Measurements from ENCODE around the gene PPP1R13B.

DNA sequence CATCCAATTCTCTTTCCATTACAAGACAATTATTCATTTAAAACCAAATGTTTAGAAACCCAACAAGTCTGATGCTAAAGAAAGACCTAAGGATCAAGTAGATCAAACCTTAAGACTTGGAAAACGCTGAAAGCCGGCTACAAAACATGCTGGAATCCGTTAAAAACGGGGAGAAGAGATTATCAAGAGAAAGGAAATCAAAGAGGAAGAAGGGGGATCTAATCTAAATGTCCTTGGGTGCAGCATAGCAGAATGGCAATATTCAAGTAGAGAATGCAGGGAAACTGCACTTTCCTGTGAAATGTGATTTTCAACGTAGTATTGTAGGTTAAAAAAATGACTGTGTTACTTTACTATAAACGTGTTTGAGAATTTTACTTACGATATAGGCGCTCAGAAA is 1.3 kb downstream of the PPP1R13B start:
- TF ChIP-seq, protein P1, sequence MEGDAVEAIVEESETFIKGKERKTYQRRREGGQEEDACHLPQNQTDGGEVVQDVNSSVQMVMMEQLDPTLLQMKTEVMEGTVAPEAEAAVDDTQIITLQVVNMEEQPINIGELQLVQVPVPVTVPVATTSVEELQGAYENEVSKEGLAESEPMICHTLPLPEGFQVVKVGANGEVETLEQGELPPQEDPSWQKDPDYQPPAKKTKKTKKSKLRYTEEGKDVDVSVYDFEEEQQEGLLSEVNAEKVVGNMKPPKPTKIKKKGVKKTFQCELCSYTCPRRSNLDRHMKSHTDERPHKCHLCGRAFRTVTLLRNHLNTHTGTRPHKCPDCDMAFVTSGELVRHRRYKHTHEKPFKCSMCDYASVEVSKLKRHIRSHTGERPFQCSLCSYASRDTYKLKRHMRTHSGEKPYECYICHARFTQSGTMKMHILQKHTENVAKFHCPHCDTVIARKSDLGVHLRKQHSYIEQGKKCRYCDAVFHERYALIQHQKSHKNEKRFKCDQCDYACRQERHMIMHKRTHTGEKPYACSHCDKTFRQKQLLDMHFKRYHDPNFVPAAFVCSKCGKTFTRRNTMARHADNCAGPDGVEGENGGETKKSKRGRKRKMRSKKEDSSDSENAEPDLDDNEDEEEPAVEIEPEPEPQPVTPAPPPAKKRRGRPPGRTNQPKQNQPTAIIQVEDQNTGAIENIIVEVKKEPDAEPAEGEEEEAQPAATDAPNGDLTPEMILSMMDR (conservative IDR thresholded peaks at IDR 0.05; ENCODE audit: low read depth in 2 of 2), result no peak
- TF ChIP-seq, protein P2, sequence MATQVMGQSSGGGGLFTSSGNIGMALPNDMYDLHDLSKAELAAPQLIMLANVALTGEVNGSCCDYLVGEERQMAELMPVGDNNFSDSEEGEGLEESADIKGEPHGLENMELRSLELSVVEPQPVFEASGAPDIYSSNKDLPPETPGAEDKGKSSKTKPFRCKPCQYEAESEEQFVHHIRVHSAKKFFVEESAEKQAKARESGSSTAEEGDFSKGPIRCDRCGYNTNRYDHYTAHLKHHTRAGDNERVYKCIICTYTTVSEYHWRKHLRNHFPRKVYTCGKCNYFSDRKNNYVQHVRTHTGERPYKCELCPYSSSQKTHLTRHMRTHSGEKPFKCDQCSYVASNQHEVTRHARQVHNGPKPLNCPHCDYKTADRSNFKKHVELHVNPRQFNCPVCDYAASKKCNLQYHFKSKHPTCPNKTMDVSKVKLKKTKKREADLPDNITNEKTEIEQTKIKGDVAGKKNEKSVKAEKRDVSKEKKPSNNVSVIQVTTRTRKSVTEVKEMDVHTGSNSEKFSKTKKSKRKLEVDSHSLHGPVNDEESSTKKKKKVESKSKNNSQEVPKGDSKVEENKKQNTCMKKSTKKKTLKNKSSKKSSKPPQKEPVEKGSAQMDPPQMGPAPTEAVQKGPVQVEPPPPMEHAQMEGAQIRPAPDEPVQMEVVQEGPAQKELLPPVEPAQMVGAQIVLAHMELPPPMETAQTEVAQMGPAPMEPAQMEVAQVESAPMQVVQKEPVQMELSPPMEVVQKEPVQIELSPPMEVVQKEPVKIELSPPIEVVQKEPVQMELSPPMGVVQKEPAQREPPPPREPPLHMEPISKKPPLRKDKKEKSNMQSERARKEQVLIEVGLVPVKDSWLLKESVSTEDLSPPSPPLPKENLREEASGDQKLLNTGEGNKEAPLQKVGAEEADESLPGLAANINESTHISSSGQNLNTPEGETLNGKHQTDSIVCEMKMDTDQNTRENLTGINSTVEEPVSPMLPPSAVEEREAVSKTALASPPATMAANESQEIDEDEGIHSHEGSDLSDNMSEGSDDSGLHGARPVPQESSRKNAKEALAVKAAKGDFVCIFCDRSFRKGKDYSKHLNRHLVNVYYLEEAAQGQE (IDR thresholded peaks at IDR 0.05; ENCODE audit: unreplicated experiment), result no peak
- TF ChIP-seq EZH2phosphoT487 (IDR thresholded peaks at IDR 0.05; ENCODE audit: unreplicated experiment) (no peak), NANOG (IDR thresholded peaks at IDR 0.05; ENCODE audit: borderline replicate concordance) (no peak), CREB1 (CRISPR knock-in tag; IDR thresholded peaks at IDR 0.05; ENCODE audit: low read depth) (no peak), EZH2 (IDR thresholded peaks at IDR 0.05; ENCODE audit: low read depth, unreplicated experiment) (peak; percentile 72), POLR2AphosphoS5 (IDR thresholded peaks at IDR 0.05; ENCODE audit: low read depth) (no peak), ZNF331 (CRISPR knock-in tag; IDR thresholded peaks at IDR 0.05; ENCODE audit: low read depth) (no peak), JUNB (IDR thresholded peaks at IDR 0.05; ENCODE audit: unreplicated experiment) (no peak)
- TF ChIP-seq, protein P3, sequence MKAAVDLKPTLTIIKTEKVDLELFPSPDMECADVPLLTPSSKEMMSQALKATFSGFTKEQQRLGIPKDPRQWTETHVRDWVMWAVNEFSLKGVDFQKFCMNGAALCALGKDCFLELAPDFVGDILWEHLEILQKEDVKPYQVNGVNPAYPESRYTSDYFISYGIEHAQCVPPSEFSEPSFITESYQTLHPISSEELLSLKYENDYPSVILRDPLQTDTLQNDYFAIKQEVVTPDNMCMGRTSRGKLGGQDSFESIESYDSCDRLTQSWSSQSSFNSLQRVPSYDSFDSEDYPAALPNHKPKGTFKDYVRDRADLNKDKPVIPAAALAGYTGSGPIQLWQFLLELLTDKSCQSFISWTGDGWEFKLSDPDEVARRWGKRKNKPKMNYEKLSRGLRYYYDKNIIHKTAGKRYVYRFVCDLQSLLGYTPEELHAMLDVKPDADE (IDR thresholded peaks at IDR 0.05), result no peak

Data from GM23338 (cell line).